WI38 (cell line): ENCODE data around the gene DMBX1.
A peak's percentile ranks its signal among the peaks of the same experiment; 100 is the strongest.

Experiments
- H3K4me3 ChIP-seq: 2 replicates; pipeline ENCODE4 v1.5.1; 2011; ENCODE audit warnings: low read depth, mild to moderate bottlenecking, control low read depth, low read length
- TF ChIP-seq, protein P1 (sequence below): IDR thresholded peaks from 2 replicates; pipeline ENCODE4 v1.5.1; 2012; ENCODE audit warnings: low read depth, mild to moderate bottlenecking, control low read depth, low read length

The DMBX1 gene

DNA sequence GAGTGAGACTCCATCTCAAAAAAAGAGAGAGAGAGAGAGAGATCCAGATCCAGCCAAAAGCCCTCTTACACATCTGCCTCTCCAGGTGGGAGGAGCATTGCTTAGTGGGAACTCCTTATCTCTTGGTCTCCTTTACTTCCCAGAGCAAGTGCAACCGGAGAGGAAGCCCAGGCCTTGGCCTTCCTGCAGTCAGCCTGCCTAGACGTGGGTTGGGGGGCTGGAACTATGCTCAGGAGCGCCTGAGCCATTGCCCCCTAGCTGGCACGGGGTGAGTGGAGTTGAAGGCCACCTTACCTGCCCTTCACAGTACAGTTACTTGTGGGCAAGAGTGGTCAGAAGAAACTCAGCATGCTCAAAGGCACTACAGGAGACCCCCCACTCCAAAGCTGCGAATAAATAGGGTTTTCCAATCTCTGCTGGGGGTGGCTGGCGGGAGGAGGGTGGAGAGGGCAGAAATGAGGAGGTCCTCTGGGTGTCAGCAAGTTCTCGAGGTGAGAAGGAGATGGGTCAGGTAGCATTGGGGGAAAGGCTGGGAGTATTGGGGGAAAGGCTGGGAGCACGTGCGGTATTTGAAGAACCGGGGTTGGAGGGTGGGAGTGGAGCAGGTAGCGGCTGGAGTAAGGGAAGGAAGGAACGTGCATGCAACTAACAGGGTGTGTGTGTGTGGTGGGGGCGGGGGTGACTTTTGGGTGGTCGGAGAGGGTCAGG lies 4.7 kb upstream of the DMBX1 start:
- TF ChIP-seq, protein P1, sequence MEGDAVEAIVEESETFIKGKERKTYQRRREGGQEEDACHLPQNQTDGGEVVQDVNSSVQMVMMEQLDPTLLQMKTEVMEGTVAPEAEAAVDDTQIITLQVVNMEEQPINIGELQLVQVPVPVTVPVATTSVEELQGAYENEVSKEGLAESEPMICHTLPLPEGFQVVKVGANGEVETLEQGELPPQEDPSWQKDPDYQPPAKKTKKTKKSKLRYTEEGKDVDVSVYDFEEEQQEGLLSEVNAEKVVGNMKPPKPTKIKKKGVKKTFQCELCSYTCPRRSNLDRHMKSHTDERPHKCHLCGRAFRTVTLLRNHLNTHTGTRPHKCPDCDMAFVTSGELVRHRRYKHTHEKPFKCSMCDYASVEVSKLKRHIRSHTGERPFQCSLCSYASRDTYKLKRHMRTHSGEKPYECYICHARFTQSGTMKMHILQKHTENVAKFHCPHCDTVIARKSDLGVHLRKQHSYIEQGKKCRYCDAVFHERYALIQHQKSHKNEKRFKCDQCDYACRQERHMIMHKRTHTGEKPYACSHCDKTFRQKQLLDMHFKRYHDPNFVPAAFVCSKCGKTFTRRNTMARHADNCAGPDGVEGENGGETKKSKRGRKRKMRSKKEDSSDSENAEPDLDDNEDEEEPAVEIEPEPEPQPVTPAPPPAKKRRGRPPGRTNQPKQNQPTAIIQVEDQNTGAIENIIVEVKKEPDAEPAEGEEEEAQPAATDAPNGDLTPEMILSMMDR: no peak
- no peak overlapping the region for H3K4me3 ChIP-seq

DNA sequence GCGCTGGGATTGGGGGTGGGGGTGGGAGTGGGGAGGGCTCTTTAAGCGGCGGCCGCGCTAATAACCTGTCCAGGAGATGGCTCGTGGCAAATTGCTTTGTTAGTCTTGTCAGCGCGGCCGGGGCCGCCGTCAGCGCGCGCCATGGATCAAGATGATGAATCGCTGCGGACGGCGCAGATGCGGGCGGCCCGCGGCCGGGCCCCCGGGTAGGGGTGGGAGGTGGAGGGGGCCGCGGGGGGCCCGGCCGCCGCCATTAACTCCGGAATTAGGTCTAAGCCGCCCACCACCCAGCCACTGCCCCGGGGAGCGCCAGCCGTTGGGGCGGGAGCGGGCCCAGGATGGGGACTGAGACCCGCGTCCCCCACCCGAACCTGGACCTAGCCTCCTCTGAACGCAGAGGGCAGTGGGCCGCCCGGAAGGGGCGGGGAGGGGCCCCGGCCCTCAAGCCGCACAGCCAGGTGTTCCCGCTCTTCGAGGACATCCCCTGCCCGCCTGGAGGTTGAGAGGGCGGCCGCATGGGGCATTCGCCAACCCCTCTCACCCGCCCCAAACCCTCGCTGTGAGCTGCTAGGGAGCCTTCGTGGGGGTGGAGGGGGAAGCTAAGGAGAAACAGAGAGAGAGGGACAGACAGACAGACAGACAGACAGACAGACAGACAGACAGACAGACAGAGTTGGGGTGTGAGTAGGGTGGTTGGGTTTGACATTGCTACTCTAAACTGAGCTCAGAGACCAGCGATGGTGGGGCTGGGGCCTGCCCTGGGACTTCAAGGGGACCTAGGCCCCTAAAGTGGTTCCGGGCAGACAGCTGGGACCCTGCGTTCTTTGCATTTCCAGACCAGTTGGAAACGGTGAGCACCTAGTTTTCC lies 3.8 kb upstream of the DMBX1 start:
- TF ChIP-seq, protein P1: no peak
- no peak overlapping the region for H3K4me3 ChIP-seq

DNA sequence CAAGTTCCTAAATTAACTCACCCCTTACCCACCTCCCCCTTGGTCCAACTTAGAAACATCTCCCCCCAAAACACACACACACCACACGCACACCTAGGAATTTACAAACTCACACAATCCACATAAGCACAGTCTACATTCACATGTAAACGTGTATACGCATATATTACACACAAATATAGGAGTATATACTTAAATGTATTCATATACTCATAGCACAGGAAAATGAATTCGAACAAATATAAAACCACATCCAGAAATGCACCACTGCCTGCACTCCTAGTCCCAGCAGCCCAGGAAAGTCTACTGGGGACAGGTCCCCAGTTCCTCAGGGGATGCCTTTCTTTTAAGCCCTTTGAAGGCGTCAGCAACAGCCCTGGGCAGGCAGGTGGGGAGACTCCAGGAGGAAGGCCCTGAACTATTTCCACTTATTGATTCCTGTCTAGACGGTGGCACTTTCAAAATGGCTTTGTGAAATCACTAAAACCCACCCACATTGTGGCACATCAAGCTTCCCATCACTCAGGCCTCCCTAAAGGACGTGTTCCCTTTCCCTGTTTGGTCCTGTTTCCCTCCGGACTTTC lies 3.1 kb upstream of the DMBX1 start:
- TF ChIP-seq, protein P1: no peak

DNA sequence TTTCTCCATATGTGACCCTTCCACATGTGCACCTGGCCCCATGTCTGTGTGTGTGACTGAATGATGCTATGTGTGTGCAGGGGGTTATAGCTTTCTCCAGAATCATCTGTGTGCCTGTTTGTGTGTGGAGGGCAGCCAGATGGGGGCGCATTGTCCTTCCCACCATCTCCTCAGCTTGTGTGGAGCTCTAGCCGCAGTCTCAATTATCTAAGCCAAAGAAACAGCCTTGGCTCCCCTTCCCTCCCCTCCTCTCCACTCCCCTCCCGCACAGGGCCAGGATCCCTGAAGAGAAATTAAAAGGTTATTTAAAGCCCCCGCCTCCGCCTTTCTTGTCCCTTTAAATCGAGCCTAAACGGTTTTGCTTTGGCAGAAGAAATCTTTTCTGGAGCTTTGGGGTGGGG lies 1.8 kb upstream of the DMBX1 start:
- no peak overlapping the region for H3K4me3 ChIP-seq
- TF ChIP-seq, protein P1: 0 out of 2 replicates have a peak, but pooled peaks have one; percentile 5

More for the DNA sequence above, 3.1 kb upstream of the DMBX1 start:
- no peak overlapping the region for H3K4me3 ChIP-seq

DNA sequence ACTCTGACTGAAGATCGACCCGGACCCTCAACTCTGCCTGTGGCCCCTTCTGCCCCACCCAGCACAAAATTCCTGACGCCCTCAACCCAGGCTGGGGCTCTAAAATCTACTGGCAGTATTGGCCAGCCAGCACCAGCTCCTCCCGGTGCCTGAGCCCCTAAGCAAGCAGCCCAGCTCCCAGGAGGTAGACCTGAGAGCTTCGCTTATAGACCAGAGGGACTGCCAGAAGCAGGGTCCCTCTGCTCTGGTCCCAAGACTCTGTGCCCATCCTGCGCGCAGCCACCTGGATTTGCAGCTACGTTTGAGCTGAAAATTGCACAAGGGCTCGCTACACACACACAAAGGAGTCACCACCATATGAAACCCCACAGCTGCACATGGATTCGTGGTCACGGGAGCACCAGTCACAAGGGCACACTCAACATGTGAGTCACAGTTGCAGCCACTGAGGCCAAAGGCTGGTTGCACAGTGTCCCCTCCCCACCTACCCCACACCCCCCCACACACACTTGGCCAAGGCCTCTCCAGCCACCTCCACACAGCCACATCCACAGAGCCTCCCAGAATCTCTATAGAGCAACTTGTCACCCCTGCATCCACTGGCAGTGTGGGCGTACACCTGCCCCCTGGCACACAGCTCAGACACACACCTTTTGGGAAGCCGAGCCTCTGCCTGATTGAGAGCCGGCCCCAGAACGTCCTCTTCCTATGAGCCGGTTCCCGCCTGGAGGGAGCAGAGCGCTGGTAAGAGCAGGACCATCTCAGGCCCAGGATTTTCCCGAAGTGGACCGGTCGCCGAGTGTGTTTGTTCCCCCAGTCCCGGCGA lies 1.1 kb upstream of the DMBX1 start:
- H3K4me3 ChIP-seq: no peak overlapping the region
- TF ChIP-seq, protein P1: no peak

DNA sequence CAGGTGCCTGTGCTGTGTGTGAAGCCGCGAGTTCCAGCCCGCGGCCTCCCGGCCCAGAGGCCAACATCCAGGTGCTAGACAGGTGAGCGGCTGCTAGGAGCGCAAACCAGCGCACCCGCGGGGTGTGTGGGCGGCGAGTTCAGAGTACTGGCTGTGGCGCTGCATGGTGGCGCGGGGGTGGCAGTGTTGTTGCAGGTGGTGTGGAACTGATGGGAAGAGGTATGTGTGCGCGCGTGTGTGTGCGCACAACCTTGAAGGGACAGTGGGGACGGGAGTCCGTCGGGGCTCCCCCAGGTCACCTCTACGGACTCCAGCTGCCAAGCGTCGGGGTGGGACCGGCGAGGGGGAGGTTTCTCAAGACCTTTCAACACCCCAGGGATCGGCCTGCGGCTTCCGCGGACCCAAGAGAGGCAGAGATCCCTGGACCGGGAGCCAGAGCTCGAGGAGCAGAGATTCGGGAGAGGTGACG lies 433 bp upstream of the DMBX1 start:
- no peak overlapping the region for H3K4me3 ChIP-seq
- TF ChIP-seq, protein P1: no peak
